Stimulated activated CD8-positive, alpha-beta memory T cell treated with anti-CD3 and anti-CD28 coated beads, Interleukin-2, amount 100 ng/mL, for 1 hour (primary cell): ENCODE results near the gene MDFIC.

Experiments
- DNase-seq, 2 donors: peaks; one replicate each; pipeline ENCODE4 v3.0.0-alpha.2; 2020; ENCODE audit warnings: low read depth in 2 of 2

MDFIC gene

GRCh38 chr7:114928060-114928459, 6.2 kb downstream of the MDFIC start:
- DNase-seq, result no peak

DNA sequence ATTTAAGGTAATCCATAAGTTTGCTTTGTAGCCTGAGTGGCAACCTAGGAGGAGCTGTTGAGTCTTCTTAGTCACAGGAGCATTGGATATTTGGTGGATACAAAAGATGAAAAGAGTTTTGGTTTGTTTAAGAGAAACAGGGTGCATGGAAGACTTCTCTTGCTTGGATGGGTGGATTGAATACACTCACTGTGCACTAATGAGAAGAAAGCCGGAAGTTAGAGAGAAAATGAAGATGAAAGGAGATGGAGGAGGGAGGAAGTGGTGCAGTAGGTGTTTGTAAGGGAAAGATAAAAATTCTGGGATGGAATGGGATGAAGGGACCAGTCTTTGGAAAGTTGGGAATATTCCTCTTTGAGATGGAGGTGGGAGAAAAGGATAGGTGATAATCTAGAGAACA, 7.7 kb downstream of the MDFIC start:
- DNase-seq, result no peak

DNA sequence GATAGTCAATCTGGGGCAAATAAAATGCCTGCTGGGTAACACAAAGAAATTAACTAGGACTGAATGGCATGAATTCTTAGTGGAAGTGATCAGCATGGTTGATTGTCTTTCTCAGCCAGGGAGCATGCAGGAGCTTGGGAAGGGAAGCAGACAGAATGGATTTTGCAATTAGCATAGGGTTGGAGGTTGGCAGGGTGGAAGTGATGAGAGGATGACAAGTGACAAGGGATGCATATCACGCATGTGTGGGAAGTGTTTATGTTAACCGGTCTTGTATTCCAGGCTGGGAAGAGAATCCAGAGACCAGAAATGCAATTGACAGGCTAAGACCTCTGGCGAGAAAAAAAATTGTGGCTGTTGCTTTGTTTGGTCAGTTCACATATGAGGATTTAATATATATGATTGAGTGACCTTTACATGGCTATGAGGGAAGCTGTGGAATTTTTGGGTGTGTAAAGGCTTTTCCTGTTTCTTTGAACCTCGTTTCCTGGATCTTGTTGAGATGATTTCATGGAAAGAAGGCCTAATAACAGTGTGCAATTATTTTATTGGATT, 8.3 kb downstream of the MDFIC start:
- DNase-seq, result no peak

GRCh38 chr7:114930829-114931655, 9.1 kb downstream of the MDFIC start:
- no peak for DNase-seq

DNA sequence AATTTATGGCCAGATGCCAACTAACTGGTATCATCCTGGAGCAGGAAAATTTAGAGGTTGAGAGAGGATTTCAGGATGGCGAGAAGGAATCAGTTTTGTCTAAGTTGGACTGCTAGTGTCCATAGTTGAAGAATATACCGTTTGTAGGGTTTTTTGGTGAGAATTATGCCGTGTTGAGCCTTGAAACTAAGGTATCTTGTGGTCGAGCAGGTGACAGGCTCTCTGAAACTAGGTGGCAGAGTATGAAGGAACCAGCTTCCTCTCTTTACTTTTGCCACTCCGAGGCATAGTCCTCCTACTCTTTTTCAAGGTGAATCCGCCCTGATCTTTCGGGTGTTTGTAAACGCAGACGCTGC, 9.7 kb downstream of the MDFIC start:
- no peak for DNase-seq

GRCh38 chr7:114932991-114933390, 11.1 kb downstream of the MDFIC start:
- no peak for DNase-seq

DNA sequence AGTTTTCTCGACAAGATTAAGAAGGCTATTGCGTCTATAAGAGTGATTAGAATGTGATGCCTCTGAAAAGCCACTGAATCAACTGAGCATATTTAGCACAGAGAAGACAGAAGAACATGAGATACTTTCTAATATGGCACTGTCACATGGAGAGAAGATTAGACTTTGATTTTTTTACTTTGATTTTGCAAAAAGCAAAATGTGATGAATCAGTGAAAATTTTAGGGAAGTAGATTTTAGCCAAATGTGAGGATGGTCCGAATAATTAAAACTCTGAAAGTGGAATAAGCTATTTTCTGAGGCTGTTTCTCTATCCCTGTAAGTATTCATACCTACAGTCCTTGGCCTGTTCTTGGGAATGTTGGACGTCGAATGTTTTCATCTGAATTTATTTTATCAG, 11.8 kb downstream of the MDFIC start:
- DNase-seq, result no peak

DNA sequence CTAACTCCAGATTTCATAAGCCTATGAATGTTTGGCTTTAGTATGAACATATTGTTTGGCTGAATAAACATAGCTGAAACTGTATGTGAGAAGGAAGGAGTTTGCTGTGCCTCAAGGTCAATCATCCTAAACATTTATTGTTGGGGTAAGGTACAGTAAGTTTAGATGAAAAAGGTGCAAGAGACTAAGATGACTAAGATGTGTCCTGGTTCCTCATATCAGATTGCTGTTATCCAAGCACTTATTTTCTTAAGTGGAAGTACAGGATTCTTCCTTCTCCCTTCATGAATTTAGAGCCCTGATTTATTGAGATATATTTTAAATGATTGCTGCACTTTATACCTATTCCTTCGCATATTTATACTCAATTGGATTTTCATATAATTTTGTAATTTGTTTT, 12.2 kb downstream of the MDFIC start:
- DNase-seq, result no peak

DNA sequence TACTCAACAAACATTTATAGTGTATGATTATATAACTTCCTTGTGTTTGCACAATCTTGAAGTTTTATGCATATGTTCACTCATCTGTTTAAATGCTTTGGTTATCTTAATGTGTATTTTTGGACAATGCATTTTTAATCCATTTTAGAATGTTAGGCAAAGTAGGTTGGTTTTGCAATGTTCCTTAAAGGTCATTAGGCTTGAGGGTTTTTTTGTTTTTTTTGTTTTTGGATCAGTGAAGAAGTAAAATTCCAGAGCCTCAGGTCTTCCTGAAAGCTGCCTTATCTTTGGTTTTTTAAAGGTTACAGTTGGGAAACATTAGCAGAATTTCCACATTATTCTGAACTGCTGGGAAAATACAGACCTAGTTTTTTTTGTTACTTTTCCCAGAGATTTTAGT, 12.8 kb downstream of the MDFIC start:
- DNase-seq, result no peak

GRCh38 chr7:114936471-114936870, 14.6 kb downstream of the MDFIC start:
- no peak for DNase-seq

DNA sequence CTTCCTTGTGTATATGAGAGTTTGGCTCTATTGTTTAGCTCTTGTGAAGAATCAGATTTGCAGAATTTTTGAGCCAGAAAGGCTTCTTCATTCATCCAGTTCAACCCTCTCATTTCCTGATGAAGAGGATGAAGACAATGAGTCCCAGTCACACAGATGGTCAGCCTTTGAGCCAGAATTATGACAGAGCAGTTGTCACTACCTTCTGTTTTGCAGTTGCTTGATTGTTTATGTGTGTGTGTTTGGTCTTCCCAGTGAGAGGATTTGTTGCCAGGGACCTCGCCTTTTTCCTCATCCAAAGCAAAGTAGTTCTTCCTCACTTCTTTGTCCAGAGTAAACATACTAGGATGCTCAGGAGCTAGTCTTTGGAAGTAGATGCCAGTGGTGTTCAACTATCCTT, 15.6 kb downstream of the MDFIC start:
- no peak for DNase-seq

DNA sequence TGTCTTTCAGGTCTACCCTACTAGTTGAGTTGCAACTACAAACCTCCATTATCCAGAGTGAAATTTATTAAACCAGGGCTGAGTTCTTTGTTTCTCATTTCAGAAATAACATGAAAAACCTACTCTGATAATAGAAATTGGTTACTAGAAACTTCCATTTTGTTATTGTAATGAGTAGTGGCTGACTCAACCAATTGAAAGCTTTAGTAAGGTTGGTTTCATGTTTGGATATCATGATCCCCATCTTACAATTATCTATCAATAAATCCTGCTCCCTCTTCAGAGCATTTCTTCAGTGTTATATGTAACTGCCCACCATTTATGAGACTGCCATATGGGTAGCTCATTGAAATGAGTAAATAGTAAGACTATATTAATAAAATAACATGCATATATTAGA, 16.9 kb downstream of the MDFIC start:
- no peak for DNase-seq

DNA sequence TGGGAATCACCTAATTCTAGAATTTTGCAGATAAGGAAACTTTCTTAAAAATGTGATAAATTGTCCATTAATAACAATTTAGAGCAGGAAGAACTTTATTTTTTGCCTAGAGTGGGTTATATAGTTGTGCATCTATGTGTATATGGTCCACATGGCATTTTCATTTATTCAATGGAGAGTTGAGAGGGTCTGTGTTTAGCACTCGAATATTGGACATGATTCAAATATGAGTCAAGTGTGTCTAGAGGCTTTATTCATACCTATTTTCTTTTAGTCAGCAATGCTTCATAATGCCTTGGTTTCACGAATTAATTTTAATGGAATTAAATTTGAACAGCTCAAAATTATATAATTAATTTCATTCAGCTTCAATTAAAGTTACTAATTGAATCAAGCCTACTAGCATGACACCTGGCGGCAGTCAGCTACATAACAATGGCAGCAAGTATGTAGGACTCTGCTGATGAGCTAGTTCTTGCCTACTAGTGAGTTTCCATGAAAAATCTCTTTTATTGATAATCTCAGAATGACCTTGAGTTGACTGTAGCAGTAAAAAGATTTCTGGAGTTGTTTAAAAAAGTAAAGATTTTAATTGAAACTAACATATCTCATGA, 17.7 kb downstream of the MDFIC start:
- DNase-seq, result no peak

GRCh38 chr7:114940220-114940619, 18.3 kb downstream of the MDFIC start:
- no peak for DNase-seq

DNA sequence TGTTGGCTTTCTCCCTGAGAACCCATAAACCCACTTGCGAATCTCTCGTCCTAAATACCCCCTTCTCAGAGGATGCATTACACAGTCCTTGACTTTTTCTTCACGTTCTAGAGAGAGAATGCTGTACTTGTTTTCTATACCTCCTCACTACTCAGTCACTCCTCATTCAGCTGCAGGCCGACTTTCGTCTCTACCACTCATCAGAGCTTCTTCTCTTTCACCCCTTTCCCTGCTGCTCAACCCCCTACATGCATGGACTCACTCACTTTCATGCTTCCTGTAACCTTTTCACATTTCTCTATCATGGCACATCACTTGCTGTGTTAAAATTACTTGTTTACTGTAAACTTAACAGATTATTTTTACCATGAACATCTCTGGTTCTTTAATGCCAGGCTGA, 19.8 kb downstream of the MDFIC start:
- no peak for DNase-seq

DNA sequence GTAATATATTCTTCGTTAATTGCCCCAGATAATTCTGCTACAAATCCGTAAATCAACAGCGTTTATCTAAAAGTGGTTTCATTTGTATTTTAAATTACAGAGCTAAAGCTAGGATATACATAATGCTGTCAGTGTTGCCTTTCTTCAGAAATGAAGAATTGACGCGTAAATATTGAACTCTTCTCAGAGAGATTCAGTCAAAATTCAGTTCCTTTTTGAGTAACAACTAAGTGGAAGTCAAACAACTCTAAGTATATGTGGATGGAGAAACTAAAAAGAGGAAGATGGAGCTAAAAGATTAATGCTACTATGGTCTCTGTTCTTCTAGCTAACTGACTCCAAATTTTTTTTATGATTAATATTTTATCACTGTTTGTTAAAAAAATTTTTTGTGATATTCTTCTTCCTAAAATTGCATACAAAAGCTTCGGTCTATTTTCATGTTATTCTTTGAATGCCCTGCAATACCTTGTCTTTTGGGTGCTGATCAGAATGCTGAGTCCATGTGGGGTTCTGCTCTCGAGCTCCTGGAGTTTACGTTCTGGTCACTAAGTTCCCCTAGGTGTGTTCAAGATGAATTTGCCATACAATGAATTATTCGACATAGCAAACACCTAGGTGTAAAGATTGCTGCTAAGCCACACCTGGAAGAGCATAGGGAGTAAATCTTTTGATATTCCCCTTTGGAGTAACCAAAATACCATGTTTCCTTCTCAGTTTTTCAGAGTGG, 20.7 kb downstream of the MDFIC start:
- no peak for DNase-seq

DNA sequence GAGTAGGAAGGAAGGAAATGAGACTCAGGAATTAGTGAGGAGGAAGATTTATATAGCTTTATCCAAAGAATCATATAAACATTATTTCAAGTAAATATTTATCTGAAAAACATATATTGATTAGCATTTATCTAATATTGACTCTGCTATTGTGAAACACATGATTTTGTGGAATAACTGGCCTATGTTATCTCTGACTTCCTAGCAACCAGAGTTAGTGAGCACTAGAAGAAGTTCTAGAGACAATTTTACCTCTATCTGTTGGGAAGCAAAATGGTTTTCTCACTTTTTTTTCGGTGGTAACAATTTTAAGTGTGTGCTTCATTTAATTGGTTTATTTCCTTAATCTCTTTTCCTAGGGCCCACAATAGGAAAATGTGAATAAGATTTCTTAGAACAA, 21.6 kb downstream of the MDFIC start:
- no peak for DNase-seq

- DNase-seq, result no peak
These were observed 22.3 kb downstream of the MDFIC start for GRCh38 chr7:114943953-114944744.

GRCh38 chr7:114944745-114945625, 23.1 kb downstream of the MDFIC start:
- DNase-seq, result no peak

DNA sequence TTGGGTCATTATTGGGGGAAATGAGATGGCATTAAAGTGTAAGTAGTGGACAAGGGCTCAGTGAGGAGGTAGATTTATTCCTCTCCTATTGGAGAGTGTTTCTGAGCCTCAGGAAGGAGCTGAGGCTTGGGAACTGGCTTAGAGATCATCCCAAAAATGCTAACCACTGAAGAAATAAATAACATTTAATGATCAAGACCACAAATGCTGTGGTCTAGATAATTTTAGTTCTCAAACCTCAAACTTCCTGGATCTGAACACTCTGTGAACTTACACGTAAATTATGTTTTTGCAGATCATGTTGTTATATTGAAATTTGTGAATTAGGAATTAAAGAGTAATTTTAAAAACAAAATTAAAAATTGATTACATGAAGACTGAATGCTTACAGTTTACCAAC, 27.3 kb downstream of the MDFIC start:
- no peak for DNase-seq

DNA sequence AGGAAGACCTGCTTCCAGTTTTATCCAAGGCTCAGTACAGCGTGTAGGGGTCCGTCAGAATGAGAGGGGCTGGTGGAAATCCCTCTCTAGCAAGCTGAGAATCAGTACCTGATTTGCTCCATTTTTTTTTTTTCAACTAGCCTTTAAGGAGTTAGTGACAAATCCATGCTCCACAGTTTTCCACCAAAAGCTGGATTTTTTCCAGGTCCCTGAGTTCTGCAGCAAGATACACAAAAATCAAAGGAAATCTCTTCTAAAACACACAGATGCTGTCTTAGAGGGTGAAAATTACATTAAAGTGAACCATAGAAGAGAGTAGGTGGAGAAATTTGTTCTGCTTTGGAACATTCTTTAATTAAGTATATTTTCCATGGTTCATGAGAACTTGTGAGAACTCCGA, 30.4 kb downstream of the MDFIC start:
- DNase-seq, result no peak
